Umbilical cord (tissue), 2 donors: ENCODE results near the gene NEURL2. TPM values are rescaled to one million over a fixed set of nuclear protein-coding genes. Genes with fewer than 3 reads are reported as not detected.

Source experiments
- DNase-seq: peaks from one replicate; pipeline ENCODE4 v3.0.0-alpha.2; 2015; ENCODE audit warnings: low spot score
- total RNA-seq: library from RNA; depleted of rRNA; stranded (reverse); fragments of >200 nt; gene quantifications from one replicate; pipeline ENCODE4 v1.2.3, GENCODE V29; 2014; ENCODE audit warnings: low replicate concordance; ENCODE audit not compliant: insufficient read depth

NEURL2 gene
- total RNA-seq, 1 donor from 2014 or later, result 1.9 TPM

DNA sequence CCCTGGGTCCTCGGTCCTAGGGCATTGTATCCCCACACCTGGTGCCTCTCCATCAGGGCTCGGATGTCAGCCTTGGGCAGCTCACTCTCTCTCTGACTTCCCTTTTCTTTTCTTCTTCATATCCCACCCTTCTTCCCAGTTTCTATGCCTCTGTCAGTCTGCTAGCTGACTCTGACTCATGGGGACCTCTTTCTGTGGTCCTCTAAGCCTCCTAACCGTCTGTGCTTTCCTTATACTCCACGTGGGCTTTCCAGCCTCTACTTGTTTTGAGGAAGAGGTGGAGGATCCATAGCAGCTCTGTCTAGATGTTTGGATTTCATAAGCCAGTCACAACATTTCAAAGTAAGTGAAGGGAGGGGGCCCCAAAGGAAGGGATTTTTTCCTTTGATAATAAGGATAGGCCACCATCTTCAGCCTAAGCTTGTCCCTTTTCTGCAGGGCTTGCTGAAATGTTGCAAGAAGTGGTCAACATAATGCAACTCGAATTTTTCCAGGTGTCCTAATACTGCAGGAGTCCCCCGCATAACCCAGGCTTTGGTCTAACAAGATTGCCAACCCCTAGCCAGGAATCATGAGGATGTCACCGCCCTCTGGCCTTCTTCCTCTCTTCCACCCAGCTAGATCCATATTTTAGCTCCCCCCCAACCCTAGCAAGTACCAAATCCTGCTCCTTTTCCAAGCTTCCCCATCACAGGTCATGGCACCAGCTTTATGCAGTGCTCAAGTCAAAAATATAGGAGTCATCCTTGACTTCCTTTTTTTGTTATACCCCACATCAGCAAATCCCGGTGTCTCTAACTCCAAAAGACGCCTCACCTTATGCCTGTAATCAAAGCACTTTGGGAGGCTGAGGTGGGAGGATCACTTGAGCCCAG lies 29.7 kb upstream of the NEURL2 start:
- peak; percentile 29 for DNase-seq

DNA sequence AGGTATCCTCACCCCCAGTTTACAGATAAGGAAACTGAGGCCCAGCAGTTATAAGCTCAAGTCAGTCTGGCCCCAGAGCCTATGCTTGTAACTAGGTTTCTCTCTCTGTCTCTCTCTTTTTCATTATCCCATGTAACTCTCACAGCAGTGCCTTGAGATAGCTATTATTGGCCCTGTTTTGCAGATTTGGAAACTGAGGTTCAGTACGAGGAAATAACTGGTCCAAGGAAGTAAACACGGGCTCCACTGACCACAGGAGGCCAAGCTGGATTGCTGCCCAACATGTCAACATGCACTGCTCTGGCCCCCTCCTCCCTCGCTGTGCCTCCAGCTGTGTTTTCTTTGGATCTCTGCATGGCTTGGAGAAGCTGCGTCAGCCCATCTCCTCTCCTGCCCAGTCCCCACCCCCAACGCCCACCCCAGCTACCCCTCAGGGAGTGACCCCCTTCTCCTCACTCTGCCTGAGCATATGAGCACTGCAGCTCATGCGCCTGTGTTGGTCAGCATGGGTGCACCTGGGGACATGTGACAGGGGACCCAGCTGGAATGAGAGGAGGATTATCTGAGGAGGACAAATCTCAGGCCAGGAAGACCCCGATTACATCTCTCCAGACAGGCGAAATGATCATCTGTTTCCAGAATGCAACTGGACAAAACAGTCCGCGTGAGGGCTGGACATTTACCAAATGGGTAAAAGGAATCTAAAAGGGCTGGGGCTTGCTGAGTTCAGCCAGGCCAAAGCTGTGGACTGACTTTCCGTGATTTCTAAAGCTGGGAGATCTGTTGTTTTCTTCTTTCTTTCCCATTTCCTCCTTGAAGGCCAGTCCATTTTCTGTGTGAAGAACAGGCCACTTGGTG lies 28.8 kb upstream of the NEURL2 start:
- DNase-seq, result peak; percentile 69

DNA sequence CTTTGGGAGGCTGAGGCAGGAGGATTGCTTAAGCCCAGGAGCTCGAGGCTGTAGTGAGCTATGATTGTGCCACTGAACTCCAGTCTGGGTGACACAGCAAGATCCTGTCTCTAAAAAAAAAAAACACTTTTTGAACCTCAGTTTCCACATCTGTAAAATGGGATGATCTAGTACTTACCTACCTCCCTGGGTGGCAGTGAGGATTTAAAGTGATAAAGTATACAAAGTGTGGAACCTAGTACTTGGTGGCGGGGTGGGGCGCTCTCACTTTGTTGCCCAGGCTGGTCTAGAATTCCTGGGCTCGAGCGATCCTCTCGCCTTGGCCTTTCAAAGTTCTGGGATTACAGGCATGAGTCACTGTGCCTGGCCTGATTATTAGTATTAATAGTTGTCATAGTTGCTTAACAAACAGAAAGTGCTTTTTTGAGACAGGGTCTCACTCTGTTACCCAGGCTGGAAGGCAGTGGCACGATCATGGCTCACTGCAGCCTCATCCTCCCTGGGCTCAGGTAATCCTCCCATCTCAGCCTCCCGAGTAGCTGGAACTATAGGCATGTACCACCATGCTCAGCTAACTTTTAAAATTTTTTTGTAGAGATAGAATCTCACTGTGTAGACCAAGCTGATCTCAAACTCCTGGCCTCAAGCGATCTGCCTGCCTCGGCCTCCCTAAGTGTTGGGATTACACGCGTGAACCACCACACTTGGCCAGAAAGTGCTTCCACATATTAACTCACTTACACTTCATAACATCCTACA lies 27.9 kb upstream of the NEURL2 start:
- peak; percentile 40 for DNase-seq

DNA sequence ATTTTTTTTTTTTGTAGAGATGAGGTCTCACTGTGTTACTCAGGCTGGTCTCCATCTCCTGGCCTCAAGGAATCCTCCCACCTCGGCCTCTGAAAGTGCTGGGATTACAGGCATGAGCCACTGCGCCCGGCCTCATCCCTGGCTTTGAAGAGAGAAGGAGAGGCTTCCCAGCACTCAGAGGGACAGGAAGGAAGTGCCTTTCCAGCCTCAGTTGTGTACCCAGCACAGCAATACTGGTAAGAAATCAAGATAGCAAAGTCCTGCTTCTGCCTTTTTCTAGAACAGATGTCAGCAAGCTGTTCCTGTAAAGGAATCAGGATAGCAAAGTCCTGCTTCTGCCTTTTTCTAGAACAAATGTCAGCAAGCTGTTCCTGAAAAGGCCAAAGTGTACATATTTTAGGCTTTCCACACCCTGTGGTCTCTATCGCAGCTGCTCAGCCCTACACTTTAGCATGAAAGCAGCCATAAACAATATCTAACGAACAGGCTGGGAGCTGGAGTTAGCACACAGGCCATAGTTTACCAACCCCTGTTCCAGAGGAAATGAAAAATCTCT lies 27.3 kb upstream of the NEURL2 start:
- DNase-seq, result peak; percentile 68

DNA sequence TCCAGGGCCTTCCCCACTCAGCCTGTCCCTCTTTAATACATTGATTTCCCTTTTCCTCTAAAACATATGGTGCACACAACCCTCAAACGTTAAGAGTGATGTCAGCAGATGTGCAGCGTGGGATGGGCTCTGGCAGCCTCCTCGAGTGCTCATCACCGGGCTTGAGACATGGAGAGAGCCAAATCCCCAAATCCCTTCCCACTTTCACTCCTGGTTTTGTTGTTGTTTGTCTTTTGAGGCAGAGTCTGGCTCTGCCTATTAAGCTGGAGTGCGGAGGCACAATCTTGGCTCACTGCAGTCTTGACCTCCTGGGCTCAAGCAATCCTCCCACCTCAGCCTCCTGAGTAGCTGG lies 26.8 kb upstream of the NEURL2 start:
- DNase-seq, result peak; percentile 69

DNA sequence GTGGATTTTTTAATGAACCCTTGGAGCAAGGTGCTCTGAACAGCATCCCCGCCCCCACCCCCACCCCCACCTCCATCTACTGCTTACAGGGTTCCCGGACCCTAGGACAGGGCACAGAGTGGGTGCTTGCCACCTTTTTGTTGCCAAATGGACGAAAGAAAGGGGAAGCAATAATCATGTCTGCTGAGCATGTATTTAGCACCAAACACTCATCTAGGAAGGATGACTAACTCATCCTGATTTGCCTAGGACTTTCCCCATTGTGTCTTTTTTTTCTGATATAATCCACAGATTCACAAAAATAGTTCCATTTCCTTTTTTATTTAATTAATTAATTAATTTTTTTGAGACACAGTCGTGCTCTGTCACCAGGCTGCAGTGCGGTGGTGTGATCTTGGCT lies 22.1 kb upstream of the NEURL2 start:
- no peak for DNase-seq

DNA sequence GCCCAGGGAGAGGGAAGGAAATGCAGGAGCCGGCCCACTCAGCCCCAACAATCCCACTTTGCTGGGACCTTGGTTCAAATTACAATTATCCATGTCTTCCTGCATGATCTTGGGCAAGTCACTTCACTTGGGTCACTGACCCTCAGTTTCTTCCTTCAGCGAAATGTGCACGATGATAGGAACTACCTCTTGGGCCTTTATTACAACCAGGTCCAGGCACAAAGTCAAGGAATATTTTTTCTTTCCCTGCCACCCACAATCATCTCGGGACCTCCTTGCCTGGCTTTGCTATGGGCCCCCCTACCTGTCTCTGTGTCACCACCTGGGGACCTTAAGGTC lies 21.3 kb upstream of the NEURL2 start:
- no peak for DNase-seq

DNA sequence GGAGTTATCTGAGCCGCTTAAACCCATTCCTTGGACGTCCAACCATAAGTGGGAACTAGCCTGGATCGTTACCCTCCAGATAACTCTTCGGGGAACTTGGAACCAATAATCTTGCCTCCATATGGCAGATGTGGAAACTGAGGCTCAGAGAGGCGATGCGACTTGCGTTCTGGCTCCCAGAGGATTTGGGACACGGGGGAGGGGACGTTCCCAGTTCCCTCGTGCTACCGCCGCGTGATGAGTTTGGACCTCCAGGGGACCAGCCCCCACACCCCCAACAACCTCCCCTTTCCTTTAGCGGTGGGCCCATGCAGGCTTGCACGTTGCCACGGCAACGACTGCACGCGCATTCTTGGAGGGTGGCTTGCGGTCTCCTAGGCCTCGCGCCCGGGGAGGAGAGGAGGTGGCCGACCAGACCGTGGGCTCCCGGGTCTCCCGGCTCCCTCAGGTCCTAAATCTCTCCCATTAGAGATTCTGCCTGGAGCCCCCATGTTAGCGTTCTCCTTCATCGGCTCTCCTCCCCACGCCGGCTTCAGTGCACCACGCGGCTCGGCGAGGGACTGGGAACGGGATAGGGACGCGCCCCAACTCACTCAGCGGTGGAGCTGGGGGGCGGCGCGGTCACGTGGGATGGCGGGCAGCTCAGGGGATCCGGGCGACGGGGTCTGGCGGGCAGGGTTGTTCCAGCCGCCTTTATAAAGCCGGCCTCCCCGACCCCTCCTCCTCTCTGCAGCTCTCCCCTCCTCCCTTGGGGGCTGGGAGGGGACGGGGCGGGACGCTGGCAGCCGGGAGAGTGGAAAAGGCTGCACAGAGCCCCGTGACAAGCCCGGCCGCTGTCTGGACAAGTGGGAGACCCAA lies 20.7 kb upstream of the NEURL2 start, which contains the start of gene PLTP:
PLTP (minus strand) TSS at position 670 of the 858 bp plus-strand sequence. CDS start 703 bp downstream, outside the sequence.
- DNase-seq, result peak; percentile 75

DNA sequence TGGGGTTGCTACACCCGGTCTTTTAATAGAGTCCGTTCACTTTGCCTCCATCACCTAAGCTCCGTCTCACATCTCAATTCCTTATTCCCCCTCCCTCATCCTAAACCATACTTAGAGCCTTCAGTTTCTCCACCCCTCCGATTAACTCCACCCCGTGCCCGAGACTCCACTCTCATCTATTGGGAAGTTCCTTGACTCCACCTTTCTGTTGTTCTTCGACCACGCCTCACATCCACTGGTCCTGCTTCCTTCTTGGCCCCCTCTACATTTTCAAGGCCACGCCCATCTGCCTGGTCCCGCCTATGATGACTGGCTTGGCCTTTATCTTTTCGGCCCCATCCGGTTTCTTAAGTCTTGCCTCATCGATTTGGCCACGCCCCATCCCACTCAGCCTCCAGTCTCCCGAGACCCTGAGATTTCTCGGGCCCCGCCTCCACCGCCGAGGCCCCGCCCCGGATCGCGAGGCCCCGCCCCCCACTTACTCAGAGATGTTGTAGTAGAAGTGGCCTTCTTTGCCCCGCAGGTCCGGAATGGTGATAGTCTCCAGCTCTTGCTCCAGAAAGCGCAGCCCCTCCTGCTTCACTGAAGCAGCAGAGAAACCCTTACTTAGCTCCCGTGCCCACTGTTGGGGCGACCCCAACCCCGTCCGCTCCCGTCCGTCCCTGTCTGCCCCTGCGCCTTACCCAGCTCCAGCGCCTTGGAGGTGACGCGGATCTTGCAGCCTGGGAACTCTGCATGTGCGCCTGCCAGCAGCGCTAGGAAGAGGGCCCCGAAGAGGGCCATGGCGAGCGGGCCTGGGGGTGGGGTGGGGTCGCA lies 19.9 kb upstream of the NEURL2 start:
- DNase-seq, result peak; percentile 98

DNA sequence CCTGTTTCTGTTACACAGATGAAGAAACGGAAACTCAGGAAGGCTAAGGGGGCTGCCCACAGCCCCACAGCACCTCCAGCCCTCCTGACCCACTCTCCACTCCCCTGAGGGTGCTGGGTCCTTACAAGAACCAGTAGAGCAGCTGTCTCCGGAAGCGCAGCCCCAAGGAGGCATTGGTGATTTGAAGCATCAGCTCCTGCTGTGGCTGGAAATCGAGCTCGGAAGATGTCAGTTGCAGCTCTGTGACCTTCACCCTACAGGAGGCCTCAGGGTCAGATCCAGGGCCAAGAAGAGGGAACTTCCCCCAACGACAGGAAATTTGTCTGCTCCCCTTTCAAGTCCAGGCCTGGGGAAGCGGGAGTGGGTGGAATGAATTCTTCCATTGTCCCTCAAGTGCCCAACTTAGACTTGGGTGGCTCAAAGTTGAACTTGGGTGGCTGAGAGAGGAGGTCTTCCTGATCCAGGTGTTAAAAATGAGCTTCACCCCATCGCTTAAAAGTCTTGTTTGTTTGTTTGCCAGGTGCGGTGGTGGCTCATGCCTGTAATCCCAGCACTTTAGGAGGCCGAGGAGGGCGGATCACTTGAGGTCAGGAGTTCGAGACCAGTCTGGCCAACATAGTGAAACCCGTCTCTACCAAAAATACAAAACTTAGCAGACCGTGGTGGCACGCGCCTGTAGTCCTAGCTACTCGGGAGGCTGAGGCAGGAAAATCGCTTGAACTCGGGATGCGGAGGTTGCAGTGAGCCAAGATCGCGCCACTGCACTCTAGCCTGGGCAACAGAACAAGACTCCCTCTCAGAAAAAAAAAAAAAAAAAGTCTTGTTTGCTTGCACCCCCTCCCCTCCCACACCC lies 19.0 kb upstream of the NEURL2 start:
- DNase-seq, result no peak

DNA sequence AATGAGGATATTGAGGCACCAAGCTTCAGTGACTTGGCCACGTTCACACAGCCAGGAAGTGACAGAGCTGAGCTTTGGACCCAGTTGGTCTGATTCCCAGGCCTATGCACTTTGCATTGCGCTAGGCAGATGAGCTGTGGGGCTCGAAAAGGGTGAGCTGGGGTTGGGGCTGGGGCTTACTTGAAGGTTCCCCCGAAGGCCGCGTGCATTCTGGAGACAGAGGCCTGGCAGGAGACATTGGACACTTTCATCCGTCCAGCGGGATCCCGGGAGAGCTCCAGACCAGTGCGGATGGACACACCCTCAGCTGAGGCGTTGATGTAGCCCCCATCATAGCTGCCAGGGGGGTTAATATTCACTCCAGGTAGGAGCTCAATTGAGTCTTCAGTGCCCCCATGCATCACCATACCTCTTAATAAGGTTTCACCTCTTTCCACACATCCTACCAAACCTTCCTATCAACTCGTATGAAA lies 18.4 kb upstream of the NEURL2 start:
- no peak for DNase-seq

DNA sequence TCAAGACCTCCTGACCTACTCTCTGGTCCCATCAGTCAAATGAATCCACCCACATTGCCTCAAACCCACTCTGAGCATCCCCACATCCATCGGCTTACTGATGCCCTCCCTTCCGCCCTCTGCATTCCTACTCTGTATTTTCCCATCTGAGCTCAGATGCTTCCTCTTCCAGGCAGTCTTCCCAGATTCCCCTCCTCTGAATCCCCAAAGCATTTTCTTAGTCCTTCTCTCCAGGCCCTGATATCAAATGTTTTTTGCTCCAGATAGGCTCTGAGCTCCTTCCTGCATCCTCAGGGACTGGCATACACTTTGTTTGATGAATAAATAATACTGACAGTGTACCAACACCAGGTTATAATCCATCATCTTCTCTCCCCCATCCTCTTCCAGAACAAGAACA lies 17.1 kb upstream of the NEURL2 start:
- DNase-seq, result no peak

DNA sequence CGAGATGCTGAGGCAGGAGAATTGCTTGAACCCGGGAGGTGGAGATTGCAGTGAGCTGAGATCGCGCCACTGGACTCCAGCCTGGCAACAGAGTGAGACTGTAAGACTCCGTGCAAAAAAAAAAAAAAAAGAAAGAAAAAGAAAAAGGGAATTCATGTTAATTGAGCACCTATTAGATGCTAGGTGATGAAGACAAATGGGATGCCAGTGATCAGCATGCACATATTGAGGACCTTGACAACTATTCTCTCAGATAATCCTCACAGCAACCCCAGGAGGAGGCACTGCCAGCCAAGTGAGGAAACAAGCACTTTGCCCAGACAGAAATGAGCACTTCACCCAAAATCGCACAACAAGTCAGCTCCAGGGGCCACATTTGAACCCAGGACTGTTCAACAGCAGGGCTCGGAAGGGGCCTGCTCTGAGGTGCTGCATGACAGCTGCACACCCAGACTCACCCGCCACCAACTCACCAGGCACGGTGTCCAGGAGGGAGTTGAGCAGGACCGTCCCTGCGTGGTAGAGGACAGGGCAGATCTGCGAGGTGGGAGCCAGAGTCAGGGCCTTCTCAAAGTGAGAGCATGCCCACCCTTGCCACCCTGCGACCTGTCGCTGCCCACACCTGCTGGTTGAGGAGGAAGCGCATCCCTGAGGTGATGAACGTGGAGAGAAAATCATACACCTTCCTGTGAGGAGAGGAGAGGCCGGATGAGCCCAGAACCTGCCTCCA lies 16.4 kb upstream of the NEURL2 start:
- no peak for DNase-seq

DNA sequence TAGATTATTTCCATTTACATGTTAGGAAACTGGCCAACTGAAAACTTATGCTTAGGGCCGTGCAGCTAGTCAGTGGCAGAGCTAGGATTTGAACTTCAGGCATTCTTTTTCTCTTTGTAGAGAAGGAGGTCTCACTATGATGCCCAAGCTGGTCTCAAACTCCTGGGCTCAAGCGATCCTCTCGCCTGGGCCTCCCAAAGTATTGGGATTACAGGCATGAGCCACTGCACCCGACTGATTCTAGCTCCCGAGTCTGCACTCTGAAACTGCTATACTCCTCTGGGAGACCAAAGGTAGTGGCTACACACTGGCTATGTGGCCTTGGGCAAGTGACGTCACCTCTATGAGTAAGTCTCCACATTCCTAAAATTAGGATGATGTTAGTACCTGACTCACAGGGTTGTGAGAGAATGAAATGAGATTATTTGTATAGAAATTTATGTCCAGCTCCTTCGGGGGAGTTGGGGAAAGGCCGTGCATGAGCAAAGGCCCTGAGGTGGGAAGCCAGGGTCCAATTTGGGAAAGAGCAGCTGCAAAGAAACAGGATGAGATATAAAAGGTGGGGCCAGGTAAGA lies 14.6 kb upstream of the NEURL2 start:
- no peak for DNase-seq

DNA sequence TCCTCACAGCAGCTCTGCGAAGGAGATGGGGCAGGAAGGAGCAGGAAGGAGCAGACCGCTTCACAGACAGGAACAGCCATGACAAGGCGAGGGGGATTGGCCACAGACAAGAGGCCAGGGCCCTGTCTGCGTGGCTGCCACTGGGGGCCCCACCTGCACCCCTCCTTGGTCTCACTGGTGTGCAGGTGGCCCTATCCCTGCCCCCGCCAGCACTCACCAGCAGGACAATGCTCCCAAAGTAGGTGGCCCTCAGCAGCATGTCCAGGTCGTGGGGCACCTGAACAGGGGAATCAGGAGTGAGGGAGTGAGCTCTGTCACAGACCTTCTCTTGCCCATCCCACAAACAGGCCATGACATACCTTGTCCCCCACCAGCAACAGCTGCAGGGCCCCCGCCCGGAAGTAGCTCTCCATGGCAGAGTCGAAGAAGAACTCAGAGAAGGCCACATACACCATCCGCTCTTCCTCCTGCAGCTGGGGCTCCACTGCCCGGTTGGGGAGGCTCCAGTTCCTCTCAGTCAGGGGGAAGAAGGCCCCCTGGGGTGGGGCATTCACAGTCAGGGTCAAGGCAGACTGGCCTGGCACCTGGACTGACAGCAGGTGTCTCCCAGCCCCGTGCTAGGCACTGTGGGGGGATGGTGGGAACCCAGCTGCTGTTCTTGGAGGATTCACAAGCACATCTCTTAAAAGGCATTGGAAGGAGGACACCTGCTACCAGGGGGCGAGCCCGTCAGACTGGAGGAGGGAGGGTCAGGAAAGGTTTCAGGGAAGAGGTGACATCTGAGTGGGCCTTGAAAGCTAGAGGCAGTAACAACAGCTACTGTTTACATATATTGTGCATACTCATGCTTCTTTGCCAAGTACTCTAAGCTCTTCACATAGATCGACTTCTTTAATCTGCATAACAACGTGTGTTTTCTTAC lies 13.8 kb upstream of the NEURL2 start:
- no peak for DNase-seq

DNA sequence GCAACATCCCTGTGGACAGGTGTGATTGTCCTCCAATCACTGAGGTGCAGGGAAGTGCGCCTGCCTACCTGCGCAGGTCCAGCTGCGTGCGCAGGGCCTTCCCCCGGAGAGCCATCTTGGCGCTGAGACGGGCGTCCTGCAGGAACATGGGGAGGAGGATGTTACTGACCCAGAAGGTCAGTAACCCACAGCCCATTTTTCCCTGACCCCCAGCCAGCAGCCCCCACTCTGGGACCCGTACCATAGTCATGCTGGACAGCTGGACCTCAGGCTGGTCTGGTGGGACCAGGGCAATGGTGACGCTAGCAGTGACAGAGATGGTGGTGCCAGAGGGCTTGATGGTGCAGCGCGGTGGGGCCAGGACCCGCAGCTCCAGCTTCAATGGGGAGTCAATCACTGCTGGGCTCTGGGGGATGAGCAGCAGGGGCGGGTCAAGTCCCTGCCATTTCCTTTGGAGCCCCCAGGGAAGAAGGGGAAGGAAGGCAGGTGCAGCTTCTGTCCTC lies 11.2 kb upstream of the NEURL2 start:
- no peak for DNase-seq
